Heart right ventricle (tissue), 16 donors: ENCODE results near the gene PPP1R9B. TPM values are rescaled to one million over a fixed set of nuclear protein-coding genes. Genes with fewer than 3 reads are reported as not detected.

Source experiments
- ATAC-seq, 8 donors: fragments of 200-7000 bp; cut with Tn5 transposase; one replicate each; pipeline ENCODE4 v1.9.1; 2020; ENCODE audit warnings: mild to moderate bottlenecking in 8 of 8, moderate library complexity in 8 of 8, moderate number of reproducible peaks in 1 of 8
- DNase-seq, 2 donors: peaks; one replicate each; pipeline ENCODE4 v3.0.0-alpha.2; 2020
- H3K27ac ChIP-seq, 10 donors: fragments of 200-600 bp; sonication (generic) in 2 of 10; one replicate each; pipeline versions ENCODE4 v1.5.0 to v1.8.0; 2020 to 2022; ENCODE audit warnings: mild to moderate bottlenecking in 3 of 10
- H3K27me3 ChIP-seq, 7 donors: fragments of 200-600 bp; one replicate each; pipeline ENCODE4 v1.8.0; 2021 to 2022; ENCODE audit warnings: mild to moderate bottlenecking in 2 of 7
- H3K36me3 ChIP-seq, 9 donors: fragments of 200-600 bp; sonication (generic) in 1 of 9; one replicate each; pipeline versions ENCODE4 v1.5.0 to v1.8.0; 2020 to 2022; ENCODE audit warnings: mild to moderate bottlenecking in 2 of 9
- H3K4me1 ChIP-seq, 9 donors: fragments of 200-600 bp; sonication (generic) in 1 of 9; one replicate each; pipeline versions ENCODE4 v1.5.0 to v1.8.0; 2020 to 2022; ENCODE audit warnings: mild to moderate bottlenecking in 4 of 9
- H3K4me3 ChIP-seq, 10 donors: fragments of 200-600 bp; sonication (generic) in 2 of 10; one replicate each; pipeline versions ENCODE4 v1.5.0 to v1.8.0; 2020 to 2022; ENCODE audit warnings: mild to moderate bottlenecking in 7 of 10, moderate library complexity in 2 of 10
- H3K9me3 ChIP-seq, 11 donors: fragments of 200-600 bp in 10 of 11; sonication (generic) in 2 of 11; one replicate each; pipeline versions ENCODE4 v1.5.0 to v1.8.0; 2013 to 2022; ENCODE audit warnings: mild to moderate bottlenecking in 2 of 11, control low read depth in 1 of 11, moderate library complexity in 1 of 11
- WGBS, 2 donors: extraction: QIAGEN DNeasy Blood & Tissue Kit; methylation state at CpG; one replicate each; pipeline ENCODE4 v1.1.7; 2013; ENCODE audit warnings: inconsistent platforms in 1 of 2; 5-methylcytosine and 5-hydroxymethylcytosine counted together
- intact Hi-C, 10 donors: fragments of 100-400 bp; cut with DNase I; formaldehyde crosslinking; loops; one replicate each; pipeline versions ENCODE4 v1.11.1 to v1.14.2; 2022
- polyA plus RNA-seq, 2 donors: library from polyadenylated mRNA; stranded (reverse); fragments of 200-250 nt; gene quantifications; one replicate each; pipeline ENCODE4 v1.2.3, GENCODE V29; 2013
- total RNA-seq, 10 donors: library from RNA; stranded (reverse); fragmentation: NEBNext Ultra II Directional in 3 of 10; extraction: Animal tissue kit (Norgen Biotek cat#: 25700) in 3 of 10; gene quantifications; one replicate each; pipeline versions ENCODE4 v1.2.1 to v1.2.4, GENCODE V29; 2021 to 2023
- TF ChIP-seq, protein P1 (sequence below), 9 donors: fragments of 200-600 bp; sonication (generic) in 2 of 9; IDR thresholded peaks; one replicate each; pipeline versions ENCODE4 v1.5.0 to v1.8.0; 2021 to 2022; ENCODE audit warnings: antibody characterized with exemption in 9 of 9, mild to moderate bottlenecking in 5 of 9, moderate library complexity in 1 of 9
- donor health status: Arrhythmogenic right ventricular cardiomyopathy.
- donor health status: ischemic (EF 13 %, LVEDD 7.1; RV severe dilation, severe dysfunction).
- donor health status: healthy with polysubstance abuse.
- donor health status: DM: no; HTN: yes; CAD: no.
- donor health status: DM: no; HTN: no; CAD: no.
- donor health status: ischemic (EF 25% LVEDD 6.9; RV normal size, moderate dysfunction).
- donor health status: ischemic (EF 25% LVEDD 5.7; RV mildly dilated, moderate dysfunction).
- donor health status: healthy.
- donor health status: DM: yes; HTN: yes; CAD: no.
- donor health status: Ischemic cardiomyopathy.
- donor health status: ischemic (EF 35%, LVEDD 5.7; RV mildly dilated, moderate dysfunction).
- donor health status: nonischemic (EF 11% LVEDD 7.7; RV severe dilation, severe dysfunction).
- donor health status: DM: yes; HTN: yes; CAD: no.
- donor health status: PGD.
- donor health status: ischemic (EF 29% LVEDD 5.4; RV normal size, mild dysfunction).
- donor health status: nonischemic (EF 23%, LVEDD 6.1; RV moderate dilation, normal function).

The PPP1R9B gene
- total and polyA plus RNA-seq, 12 donors: 17.3 to 45.4 (median 26.9) TPM

DNA sequence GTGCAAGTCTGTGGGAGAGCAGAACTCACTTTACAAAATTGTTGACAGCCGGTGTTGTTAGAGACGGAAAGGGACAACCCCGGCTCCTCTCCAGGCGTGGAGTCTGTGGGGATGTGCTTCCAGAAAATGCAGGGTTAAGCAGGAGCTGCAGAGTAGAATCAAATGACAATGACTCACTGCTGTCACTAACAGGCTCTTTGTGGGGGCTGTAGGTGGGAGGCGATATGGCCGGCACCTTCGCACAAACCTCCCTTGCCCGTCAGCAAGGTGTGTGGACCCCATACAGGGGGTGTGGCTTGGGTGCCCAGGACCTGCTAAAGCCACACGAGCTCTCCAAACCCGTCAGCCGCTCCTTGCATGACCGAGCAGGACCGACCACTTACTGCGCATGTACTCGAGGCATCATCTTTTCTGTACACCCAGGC is 49.5 kb downstream of the PPP1R9B start:
- intact Hi-C loops: loop anchor here in 1 of 10 donors (5.0 kb wide), 1 partner anchor 76 kb away; no protein-coding TSS in a partner anchor
- TF ChIP-seq, protein P1, sequence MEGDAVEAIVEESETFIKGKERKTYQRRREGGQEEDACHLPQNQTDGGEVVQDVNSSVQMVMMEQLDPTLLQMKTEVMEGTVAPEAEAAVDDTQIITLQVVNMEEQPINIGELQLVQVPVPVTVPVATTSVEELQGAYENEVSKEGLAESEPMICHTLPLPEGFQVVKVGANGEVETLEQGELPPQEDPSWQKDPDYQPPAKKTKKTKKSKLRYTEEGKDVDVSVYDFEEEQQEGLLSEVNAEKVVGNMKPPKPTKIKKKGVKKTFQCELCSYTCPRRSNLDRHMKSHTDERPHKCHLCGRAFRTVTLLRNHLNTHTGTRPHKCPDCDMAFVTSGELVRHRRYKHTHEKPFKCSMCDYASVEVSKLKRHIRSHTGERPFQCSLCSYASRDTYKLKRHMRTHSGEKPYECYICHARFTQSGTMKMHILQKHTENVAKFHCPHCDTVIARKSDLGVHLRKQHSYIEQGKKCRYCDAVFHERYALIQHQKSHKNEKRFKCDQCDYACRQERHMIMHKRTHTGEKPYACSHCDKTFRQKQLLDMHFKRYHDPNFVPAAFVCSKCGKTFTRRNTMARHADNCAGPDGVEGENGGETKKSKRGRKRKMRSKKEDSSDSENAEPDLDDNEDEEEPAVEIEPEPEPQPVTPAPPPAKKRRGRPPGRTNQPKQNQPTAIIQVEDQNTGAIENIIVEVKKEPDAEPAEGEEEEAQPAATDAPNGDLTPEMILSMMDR (IDR thresholded peaks at IDR 0.05): no peak
- Histone ChIP-seq H3K36me3 (peaks cover 0 to 82% (median 40%) of the 10 kb centered on the region in 9 donors), H3K27ac (peak overlapping the region; percentile 22 to 97 (median 90)), H3K4me3 (peak overlapping the region in 3 of 10 donors; percentile 5 to 29 (median 13)), H3K9me3 (no peaks in the 10 kb centered on the region), H3K4me1 (peaks cover 22 to 80% (median 58%) of the 10 kb centered on the region in 9 donors), H3K27me3 (no peaks in the 10 kb centered on the region)
- ATAC-seq (peak in 6 of 8 donors; percentile 7 to 17 (median 14)), DNase-seq (no peak)
- WGBS, 2 donors: 39 to 49% methylated on average over 15 of the region's 15 CpGs

DNA sequence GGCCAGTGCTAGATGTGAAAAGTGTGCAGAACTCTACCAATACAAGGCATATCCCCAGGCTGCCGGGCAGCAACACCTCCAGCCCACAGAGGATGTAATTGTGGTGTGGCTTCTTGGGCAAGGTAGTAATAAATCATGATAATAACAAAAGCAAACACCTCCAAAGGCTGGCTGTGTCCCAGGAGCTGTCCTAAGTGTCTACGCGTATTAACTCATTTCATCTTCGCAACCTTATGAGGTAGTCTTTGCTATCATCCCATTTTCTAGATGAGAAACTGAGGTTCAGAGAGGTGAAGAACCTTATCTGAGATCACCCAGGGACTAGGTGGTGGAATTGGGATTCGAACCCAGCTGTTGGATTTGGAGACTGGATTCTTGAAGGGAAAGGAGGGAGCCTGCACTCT is 50.0 kb downstream of the PPP1R9B start:
- peaks cover 22 to 84% (median 59%) of the 10 kb centered on the region in 9 donors for H3K4me1 ChIP-seq
- WGBS, 2 donors: 69 to 74% methylated on average over 5 of the region's 5 CpGs
- no peak for ATAC-seq
- H3K36me3 ChIP-seq: peaks cover 0 to 77% (median 36%) of the 10 kb centered on the region in 9 donors
- intact Hi-C loops: loop anchor here in 1 of 10 donors (5.0 kb wide), 1 partner anchor 77 kb away; no protein-coding TSS in a partner anchor
- TF ChIP-seq, protein P1 (IDR thresholded peaks at IDR 0.05): no peak
- no peak for DNase-seq
- no peaks in the 10 kb centered on the region for H3K9me3 ChIP-seq
- H3K27ac ChIP-seq: peak overlapping the region in 8 of 10 donors; percentile 20 to 97 (median 92)
- H3K4me3 ChIP-seq: no peak overlapping the region
- H3K27me3 ChIP-seq: no peaks in the 10 kb centered on the region

DNA sequence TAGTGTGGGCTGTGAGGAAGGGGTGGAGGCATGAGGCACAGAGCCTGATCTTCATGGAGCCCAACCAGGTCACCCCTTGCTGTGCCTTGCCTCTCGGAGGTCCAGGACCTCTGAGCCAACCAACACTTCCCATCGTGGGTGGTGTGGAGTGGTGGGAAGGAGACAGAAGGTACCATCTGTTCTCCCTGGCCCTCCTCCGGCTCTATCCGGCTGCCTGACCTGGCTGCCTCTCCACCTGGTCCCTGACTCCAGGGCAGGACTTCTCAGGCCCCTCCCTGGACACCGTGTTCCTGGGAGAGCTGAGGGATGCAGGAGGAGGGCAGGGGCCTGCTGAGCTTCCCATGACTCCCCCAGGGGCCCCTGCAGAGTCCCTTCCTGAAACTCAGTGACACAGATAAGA is 51.5 kb downstream of the PPP1R9B start:
- peak overlapping the region in 5 of 10 donors; percentile 1 to 64 (median 43) for H3K27ac ChIP-seq

DNA sequence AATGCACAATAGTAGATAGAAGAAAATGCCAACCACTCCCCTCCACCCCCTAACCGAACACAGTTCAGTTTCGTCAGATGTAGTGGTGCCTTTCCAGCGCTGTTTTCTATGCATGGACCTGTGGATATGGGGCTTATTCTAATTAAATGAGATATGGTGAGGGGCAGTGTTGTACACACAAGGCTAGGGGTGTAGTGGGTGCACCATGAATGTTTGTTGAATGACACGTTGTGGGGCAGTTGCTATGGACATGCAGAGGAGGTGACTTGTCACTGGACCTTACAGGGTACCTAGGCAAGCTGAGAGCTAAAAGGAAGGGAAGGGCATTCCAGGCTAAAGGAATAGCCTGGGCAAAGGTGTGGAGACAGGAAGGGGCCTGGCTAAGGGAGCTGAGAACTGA is 51.9 kb downstream of the PPP1R9B start:
- H3K4me1 ChIP-seq: peaks cover 22 to 88% (median 63%) of the 10 kb centered on the region in 9 donors
- DNase-seq (no peak), ATAC-seq (no peak)
- 78 to 85% methylated on average over 4 of the region's 4 CpGs for WGBS, 2 donors
- H3K27me3 ChIP-seq: no peaks in the 10 kb centered on the region
- intact Hi-C loops: loop anchor here in 4 of 10 donors (5.0 to 10.0 kb wide), 3 partner anchors 54 to 196 kb away; partner anchors contain the start of gene PPP1R9B (in 1 of the 4)
- peaks cover 0 to 58% (median 30%) of the 10 kb centered on the region in 9 donors for H3K36me3 ChIP-seq
- H3K4me3 ChIP-seq: no peak overlapping the region
- H3K27ac ChIP-seq: peak overlapping the region in 5 of 10 donors; percentile 1 to 64 (median 43)
- TF ChIP-seq, protein P1 (IDR thresholded peaks at IDR 0.05): no peak
- no peaks in the 10 kb centered on the region for H3K9me3 ChIP-seq

More for the DNA sequence above, 51.5 kb downstream of the PPP1R9B start:
- Histone ChIP-seq H3K27me3 (no peaks in the 10 kb centered on the region), H3K4me1 (peaks cover 22 to 90% (median 61%) of the 10 kb centered on the region in 9 donors), H3K9me3 (no peaks in the 10 kb centered on the region), H3K36me3 (peaks cover 0 to 63% (median 31%) of the 10 kb centered on the region in 9 donors), H3K4me3 (no peak overlapping the region)
- DNase-seq (peak in 1 of 2 donors; percentile 5), ATAC-seq (no peak)
- TF ChIP-seq, protein P1 (IDR thresholded peaks at IDR 0.05): no peak
- 44 to 62% methylated on average over 5 of the region's 5 CpGs for WGBS, 2 donors
- intact Hi-C loops: loop anchor here in 4 of 10 donors (5.0 to 10.0 kb wide), 3 partner anchors 53 to 196 kb away; partner anchors contain the start of gene PPP1R9B (in 1 of the 4)
